ENCODE results near the gene TRAPPC5. TPM values are rescaled to one million over a fixed set of nuclear protein-coding genes. Genes with fewer than 3 reads are reported as not detected.

TRAPPC5 gene
- total RNA-seq, 4 donors from 2014 or later = 12.4 to 156 (median 41.0) TPM

DNA sequence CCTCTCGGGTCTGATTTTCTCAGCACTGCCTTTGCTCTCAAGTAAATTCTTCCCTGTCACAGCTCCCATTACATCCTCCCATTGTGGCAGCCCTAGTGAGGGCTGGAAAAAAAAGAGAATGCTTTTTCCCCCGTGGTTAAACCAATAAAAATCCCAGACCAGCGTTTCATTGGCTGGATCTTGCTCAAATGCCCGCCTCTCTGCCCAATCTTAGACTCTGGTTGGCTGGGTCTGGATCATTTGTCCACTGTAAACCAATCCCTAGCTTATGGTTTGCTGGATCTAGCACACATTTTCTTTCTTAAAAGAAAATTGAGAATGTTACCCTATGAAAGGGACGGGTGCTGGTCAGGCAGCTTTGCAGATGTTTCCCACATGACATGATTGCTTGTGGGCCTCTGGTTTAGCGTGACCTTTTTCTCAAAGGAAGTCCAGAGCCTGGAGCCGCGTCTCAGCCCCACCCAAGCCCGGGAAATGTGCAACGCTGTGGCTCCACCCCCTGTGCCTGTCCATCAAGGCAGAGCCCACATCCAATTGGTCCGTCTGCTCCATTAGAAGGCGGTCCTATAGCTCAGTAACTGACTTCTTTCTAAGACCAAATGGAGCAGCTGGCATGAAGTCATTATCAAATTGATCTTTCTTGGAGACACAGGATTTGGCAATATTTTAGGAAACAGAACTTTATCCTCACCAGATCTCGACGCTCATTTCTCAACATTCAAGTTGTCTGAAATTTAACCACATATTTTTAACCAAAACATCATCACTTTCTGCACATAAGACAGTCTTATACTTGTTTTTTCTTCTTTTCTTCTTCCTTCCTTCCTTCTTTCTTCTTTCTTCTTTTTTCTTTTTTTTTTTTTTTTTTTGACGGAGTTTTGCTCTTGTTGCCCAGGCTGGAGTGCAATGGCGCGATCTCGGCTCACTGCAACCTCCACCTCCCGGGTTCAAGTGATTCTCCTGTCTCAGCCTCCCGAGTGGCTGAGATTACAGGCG lies 6.3 kb upstream of the TRAPPC5 start:
- H3K27me3 ChIP-seq = no peaks in the 10 kb centered on the region
- peak in 1 of 2 donors; percentile 21 for DNase-seq
- intact Hi-C loops (cut with DNase I; ENCODE audit: low total_unique reads) = no loop called here

GRCh38 chr19:7676376-7676775 lies 4.3 kb upstream of the TRAPPC5 start:
- no peaks in the 10 kb centered on the region for H3K27me3 ChIP-seq
- no peaks in the 10 kb centered on the region for H3K9me3 ChIP-seq
- intact Hi-C loops (cut with DNase I; ENCODE audit: low total_unique reads) = no loop called here

More for the DNA sequence above, 6.3 kb upstream of the TRAPPC5 start:
- TF ChIP-seq, protein P1, sequence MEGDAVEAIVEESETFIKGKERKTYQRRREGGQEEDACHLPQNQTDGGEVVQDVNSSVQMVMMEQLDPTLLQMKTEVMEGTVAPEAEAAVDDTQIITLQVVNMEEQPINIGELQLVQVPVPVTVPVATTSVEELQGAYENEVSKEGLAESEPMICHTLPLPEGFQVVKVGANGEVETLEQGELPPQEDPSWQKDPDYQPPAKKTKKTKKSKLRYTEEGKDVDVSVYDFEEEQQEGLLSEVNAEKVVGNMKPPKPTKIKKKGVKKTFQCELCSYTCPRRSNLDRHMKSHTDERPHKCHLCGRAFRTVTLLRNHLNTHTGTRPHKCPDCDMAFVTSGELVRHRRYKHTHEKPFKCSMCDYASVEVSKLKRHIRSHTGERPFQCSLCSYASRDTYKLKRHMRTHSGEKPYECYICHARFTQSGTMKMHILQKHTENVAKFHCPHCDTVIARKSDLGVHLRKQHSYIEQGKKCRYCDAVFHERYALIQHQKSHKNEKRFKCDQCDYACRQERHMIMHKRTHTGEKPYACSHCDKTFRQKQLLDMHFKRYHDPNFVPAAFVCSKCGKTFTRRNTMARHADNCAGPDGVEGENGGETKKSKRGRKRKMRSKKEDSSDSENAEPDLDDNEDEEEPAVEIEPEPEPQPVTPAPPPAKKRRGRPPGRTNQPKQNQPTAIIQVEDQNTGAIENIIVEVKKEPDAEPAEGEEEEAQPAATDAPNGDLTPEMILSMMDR (IDR thresholded peaks at IDR 0.05) = no peak
- TF ChIP-seq POLR2A (IDR thresholded peaks at IDR 0.05) = no peak
- no peaks in the 10 kb centered on the region for H3K4me1 ChIP-seq
- no peaks in the 10 kb centered on the region for H3K36me3 ChIP-seq
- no peak overlapping the region for H3K27ac ChIP-seq
- H3K9me3 ChIP-seq = no peaks in the 10 kb centered on the region
- H3K4me3 ChIP-seq = no peak overlapping the region

DNA sequence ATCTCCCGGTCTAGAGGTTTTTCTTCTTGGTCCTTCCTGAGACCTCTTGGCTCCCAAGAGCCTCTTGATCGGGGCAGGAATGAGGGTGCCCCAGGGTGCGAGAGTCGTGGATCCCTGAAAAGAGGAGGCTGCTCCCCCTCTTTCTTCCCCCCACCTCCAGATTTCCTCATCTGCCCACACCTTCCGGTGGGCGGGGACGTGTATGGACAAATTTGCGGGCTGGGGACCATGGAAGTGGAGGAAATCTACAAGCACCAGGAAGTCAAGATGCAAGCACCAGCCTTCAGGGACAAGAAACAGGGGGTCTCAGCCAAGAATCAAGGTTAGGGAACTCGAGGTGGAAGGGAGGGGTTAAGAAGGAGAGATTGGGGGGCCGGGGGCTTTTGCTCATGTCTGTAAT lies 3.8 kb upstream of the TRAPPC5 start, which contains the start of gene MCEMP1:
MCEMP1 (plus strand) TSS at position 237 of the 400 bp plus-strand sequence; CDS start at position 268, 31 bp downstream.
- H3K27me3 ChIP-seq = no peaks in the 10 kb centered on the region
- H3K4me3 ChIP-seq = no peak within 1 kb of the TSS
- peaks cover 0 to 5% of the 10 kb centered on the region in 2 donors for H3K4me1 ChIP-seq
- intact Hi-C loops (cut with DNase I; ENCODE audit: low total_unique reads) = no loop called here
- H3K9me3 ChIP-seq = no peaks in the 10 kb centered on the region
- no peaks in the 10 kb centered on the region for H3K36me3 ChIP-seq
- no peak for DNase-seq
- no peak within 1 kb of the TSS for H3K27ac ChIP-seq
- TF ChIP-seq POLR2A (IDR thresholded peaks at IDR 0.05) = no peak
- TF ChIP-seq, protein P1 (IDR thresholded peaks at IDR 0.05) = no peak

More at GRCh38 chr19:7676376-7676775, 4.3 kb upstream of the TRAPPC5 start:
- no peaks in the 10 kb centered on the region for H3K36me3 ChIP-seq
- TF ChIP-seq, protein P1 (IDR thresholded peaks at IDR 0.05) = no peak
- no peak for TF ChIP-seq POLR2A (IDR thresholded peaks at IDR 0.05)
- no peak overlapping the region for H3K27ac ChIP-seq
- peaks cover 0 to under 1% of the 10 kb centered on the region in 2 donors for H3K4me1 ChIP-seq
- no peak for DNase-seq
- no peak overlapping the region for H3K4me3 ChIP-seq

GRCh38 chr19:7677669-7678311 lies 2.8 kb upstream of the TRAPPC5 start:
- no peaks in the 10 kb centered on the region for H3K36me3 ChIP-seq
- intact Hi-C loops (cut with DNase I; ENCODE audit: low total_unique reads) = no loop called here
- no peaks in the 10 kb centered on the region for H3K27me3 ChIP-seq

DNA sequence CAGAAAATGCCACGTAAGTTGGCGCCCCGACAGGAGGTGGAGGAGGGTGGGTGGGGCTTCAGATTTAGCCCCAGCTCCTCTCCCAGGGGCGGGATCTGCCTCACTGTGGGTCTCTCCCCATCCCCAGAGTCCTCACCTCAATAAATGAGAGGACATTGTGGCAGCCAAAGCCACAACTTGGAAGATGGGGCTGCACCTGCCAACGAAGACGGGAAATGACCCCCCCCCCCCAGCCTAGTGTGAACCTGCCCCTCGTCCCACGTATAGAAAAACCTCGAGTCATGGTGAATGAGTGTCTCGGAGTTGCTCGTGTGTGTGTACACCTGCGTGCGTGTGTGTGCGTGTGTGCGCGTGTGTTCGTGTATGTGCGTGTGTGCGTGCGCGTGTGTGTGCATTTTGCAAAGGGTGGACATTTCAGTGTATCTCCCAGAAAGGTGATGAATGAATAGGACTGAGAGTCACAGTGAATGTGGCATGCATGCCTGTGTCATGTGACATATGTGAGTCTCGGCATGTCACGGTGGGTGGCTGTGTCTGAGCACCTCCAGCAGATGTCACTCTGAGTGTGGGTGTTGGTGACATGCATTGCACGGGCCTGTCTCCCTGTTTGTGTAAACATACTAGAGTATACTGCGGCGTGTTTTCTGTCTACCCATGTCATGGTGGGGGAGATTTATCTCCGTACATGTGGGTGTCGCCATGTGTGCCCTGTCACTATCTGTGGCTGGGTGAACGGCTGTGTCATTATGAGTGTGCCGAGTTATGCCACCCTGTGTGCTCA lies 1.5 kb upstream of the TRAPPC5 start:
- H3K4me3 ChIP-seq = no peak overlapping the region
- intact Hi-C loops (cut with DNase I; ENCODE audit: low total_unique reads) = no loop called here
- no peaks in the 10 kb centered on the region for H3K27me3 ChIP-seq
- peaks cover 0 to 10% of the 10 kb centered on the region in 2 donors for H3K4me1 ChIP-seq
- no peak overlapping the region for H3K27ac ChIP-seq
- DNase-seq = no peak
- TF ChIP-seq POLR2A (IDR thresholded peaks at IDR 0.05) = no peak
- TF ChIP-seq, protein P1 (IDR thresholded peaks at IDR 0.05) = no peak
- no peaks in the 10 kb centered on the region for H3K36me3 ChIP-seq
- no peaks in the 10 kb centered on the region for H3K9me3 ChIP-seq

More at GRCh38 chr19:7677669-7678311, 2.8 kb upstream of the TRAPPC5 start:
- Histone ChIP-seq H3K27ac (no peak overlapping the region), H3K9me3 (no peaks in the 10 kb centered on the region), H3K4me1 (peaks cover 0 to 10% of the 10 kb centered on the region in 2 donors), H3K4me3 (no peak overlapping the region)
- DNase-seq = no peak
- TF ChIP-seq POLR2A (IDR thresholded peaks at IDR 0.05) = no peak
